ENCODE data around the gene PDZD2.

GRCh38 chr5:32123889-32124676, 485.2 kb downstream of the PDZD2 start:
- TF ChIP-seq POLR2AphosphoS5 (IDR thresholded peaks at IDR 0.05) (no peak), EZH2 (IDR thresholded peaks at IDR 0.05; ENCODE audit: borderline replicate concordance, insufficient read depth, low read length, poor library complexity, severe bottlenecking) (no peak), CTCF (IDR thresholded peaks at IDR 0.05; ENCODE audit: poor library complexity, severe bottlenecking) (no peak), RAD21 (conservative IDR thresholded peaks at IDR 0.05) (no peak), REST (IDR thresholded peaks at IDR 0.05; ENCODE audit: borderline replicate concordance) (no peak), EP300 (conservative IDR thresholded peaks at IDR 0.05; ENCODE audit: poor library complexity, severe bottlenecking) (no peak), TAF1 (IDR thresholded peaks at IDR 0.05; ENCODE audit: low read depth) (no peak)
